IMR-90 (cell line): ENCODE measurements around the gene DNMT1. TPM values are rescaled to one million over a fixed set of nuclear protein-coding genes. Genes with fewer than 3 reads are reported as not detected.
A peak's percentile ranks its signal among the peaks of the same experiment; 100 is the strongest.

ENCODE experiments used
- ATAC-seq: fragments of 200-7000 bp; cut with Tn5 transposase; 2 replicates; pipeline ENCODE4 v1.9.1; 2020; ENCODE audit warnings: low read depth, mild to moderate bottlenecking, moderate library complexity
- BruUV-seq: library from RNA; stranded (reverse); fragments of 400-500 nt; replicated peaks from 2 replicates; lab custom pipeline; 2021; lab: Mats Ljungman, UMichigan
- CTCF ChIA-PET: fragments of 300-600 bp; formaldehyde crosslinking; extraction: SDS; loops from one replicate; lab custom pipeline; 2021; ENCODE audit warnings: antibody characterized with exemption; lab: Yijun Ruan, JAX
- POLR2A ChIA-PET: fragments of 300-600 bp; sonication (Branson Sonifier 250); formaldehyde crosslinking; loops from one replicate; lab custom pipeline; 2022; ENCODE audit warnings: antibody characterized with exemption; ENCODE audit not compliant: unreplicated experiment; lab: Charles Lee
- DNase-seq: peaks from one replicate; pipeline ENCODE4 v3.0.0; 2013
- H2AFZ ChIP-seq: replicated peaks from 2 replicates; pipeline ENCODE3; 2013; ENCODE audit warnings: low read length, mild to moderate bottlenecking; ENCODE audit not compliant: poor library complexity
- H2AK5ac ChIP-seq: 2 replicates; pipeline ENCODE4 v1.6.1; 2013; ENCODE audit warnings: low read depth, low read length, inconsistent platforms
- H2AK9ac ChIP-seq: replicated peaks from 2 replicates; pipeline ENCODE3; 2013; ENCODE audit warnings: mild to moderate bottlenecking, low read depth, low read length, moderate library complexity; ENCODE audit not compliant: poor library complexity
- H2BK120ac ChIP-seq: 2 replicates; pipeline ENCODE4 v1.6.1; 2013; ENCODE audit warnings: low read depth, low read length, inconsistent platforms
- H2BK15ac ChIP-seq: 3 replicates; pipeline ENCODE4 v1.6.1; 2013; ENCODE audit warnings: low read depth, low read length, inconsistent platforms
- H2BK20ac ChIP-seq: 2 replicates; pipeline ENCODE4 v1.6.1; 2013; ENCODE audit warnings: low read depth, mild to moderate bottlenecking, inconsistent platforms, low read length, moderate library complexity
- H2BK5ac ChIP-seq: 2 replicates; pipeline ENCODE4 v1.6.1; 2013; ENCODE audit warnings: mild to moderate bottlenecking, low read depth, low read length, inconsistent platforms; ENCODE audit not compliant: poor library complexity, severe bottlenecking
- H3K14ac ChIP-seq: replicated peaks from 2 replicates; pipeline ENCODE4 v1.6.1; 2013; ENCODE audit warnings: low read depth, low read length, inconsistent platforms
- H3K18ac ChIP-seq: 2 replicates; pipeline ENCODE4 v1.6.1; 2013; ENCODE audit warnings: low read depth, low read length, control low read depth
- H3K23ac ChIP-seq: 2 replicates; pipeline ENCODE4 v1.6.1; 2013; ENCODE audit warnings: low read depth, low read length, inconsistent platforms
- H3K27ac ChIP-seq: 2 replicates; pipeline ENCODE4 v1.5.1; 2013; ENCODE audit warnings: mild to moderate bottlenecking, control low read depth, low read length; ENCODE audit not compliant: insufficient read depth
- H3K27me3 ChIP-seq: 2 replicates; pipeline ENCODE4 v1.6.1; 2013; ENCODE audit warnings: low read length; ENCODE audit not compliant: control insufficient read depth, insufficient read depth
- H3K36me3 ChIP-seq: 2 replicates; pipeline ENCODE4 v1.6.1; 2013; ENCODE audit warnings: low read length, mixed read lengths; ENCODE audit not compliant: control insufficient read depth, insufficient read depth
- H3K4ac ChIP-seq: 2 replicates; pipeline ENCODE4 v1.6.1; 2013; ENCODE audit warnings: low read depth, low read length, inconsistent platforms
- H3K4me1 ChIP-seq: 2 replicates; pipeline ENCODE4 v1.6.1; 2013; ENCODE audit warnings: low read length, mixed read lengths; ENCODE audit not compliant: control insufficient read depth, insufficient read depth
- H3K4me2 ChIP-seq: 2 replicates; pipeline ENCODE4 v1.6.1; 2013; ENCODE audit warnings: low read depth, mild to moderate bottlenecking, control low read depth, low read length, moderate library complexity
- H3K4me3 ChIP-seq: 2 replicates; pipeline ENCODE4 v1.5.1; 2013; ENCODE audit warnings: low read depth, mild to moderate bottlenecking, control low read depth, low read length, moderate library complexity; ENCODE audit not compliant: insufficient read depth
- H3K56ac ChIP-seq: 2 replicates; pipeline ENCODE4 v1.6.1; 2013; ENCODE audit warnings: low read length, inconsistent platforms; ENCODE audit not compliant: insufficient read depth; ENCODE audit errors: extremely low read depth
- H3K79me1 ChIP-seq, 2 experiments: 2 replicates each; pipeline ENCODE4 v1.6.1; 2013; ENCODE audit warnings: low read length in 2 of 2, inconsistent platforms in 1 of 2, low read depth in 1 of 2
- H3K9ac ChIP-seq: 2 replicates; pipeline ENCODE4 v1.6.1; 2013; ENCODE audit warnings: low read depth, low read length, control low read depth
- H3K9me1 ChIP-seq: 2 replicates; pipeline ENCODE4 v1.6.1; 2013; ENCODE audit warnings: low read length, inconsistent platforms; ENCODE audit not compliant: insufficient read depth
- H3K9me3 ChIP-seq: 2 replicates; pipeline ENCODE4 v1.6.1; 2013; ENCODE audit warnings: low read length; ENCODE audit not compliant: control insufficient read depth, insufficient read depth
- H4K20me1 ChIP-seq: 2 replicates; pipeline ENCODE4 v1.6.1; 2013; ENCODE audit warnings: low read length, inconsistent platforms; ENCODE audit not compliant: insufficient read depth
- H4K5ac ChIP-seq: 2 replicates; pipeline ENCODE4 v1.6.1; 2013; ENCODE audit warnings: mild to moderate bottlenecking, low read depth, low read length, control low read depth
- H4K8ac ChIP-seq, 2 experiments: 2 replicates each; pipeline ENCODE4 v1.6.1; 2013; ENCODE audit warnings: low read depth in 2 of 2, low read length in 2 of 2, control low read depth in 1 of 2, inconsistent platforms in 1 of 2
- H4K91ac ChIP-seq: 2 replicates; pipeline ENCODE4 v1.6.1; 2013; ENCODE audit warnings: low read depth, low read length, inconsistent platforms; ENCODE audit not compliant: insufficient read depth
- FOS ChIP-seq: fragments of 150-350 bp; IDR thresholded peaks from 2 replicates; pipeline ENCODE4 v1.6.1; 2016; ENCODE audit warnings: low read depth, low read length
- MAZ ChIP-seq: IDR thresholded peaks from 2 replicates; pipeline ENCODE4 v1.6.1; 2012; ENCODE audit warnings: low read depth, mild to moderate bottlenecking, low read length, improper control_type of control experiment, moderate library complexity, borderline replicate concordance
- MXI1 ChIP-seq: IDR thresholded peaks from 2 replicates; pipeline ENCODE4 v1.6.1; 2012; ENCODE audit warnings: low read depth, mild to moderate bottlenecking, low read length, moderate library complexity, borderline replicate concordance
- POLR2A ChIP-seq: IDR thresholded peaks from 2 replicates; pipeline ENCODE4 v1.6.1; 2012; ENCODE audit warnings: mild to moderate bottlenecking, low read depth, low read length
- RAD21 ChIP-seq: IDR thresholded peaks from 2 replicates; pipeline ENCODE4 v1.6.1; 2012; ENCODE audit warnings: low read length, improper control_type of control experiment
- RFX5 ChIP-seq: IDR thresholded peaks from 2 replicates; pipeline ENCODE4 v1.8.0; 2012; ENCODE audit warnings: low read depth, mild to moderate bottlenecking, low read length, moderate library complexity
- WGBS, 2 experiments: methylation state at CpG; one replicate each; pipeline versions ENCODE4 v1.1.5 to v1.1.7; 2013; ENCODE audit warnings: missing lambda C conversion rate in 2 of 2; ENCODE audit not compliant: insufficient read length in 1 of 2; ENCODE audit errors: extremely low coverage in 2 of 2; 5-methylcytosine and 5-hydroxymethylcytosine counted together
- dilution Hi-C: fragments of 300-500 bp; cut with HindIII; formaldehyde crosslinking; loops from one replicate; pipeline ENCODE4 v1.14.3; 2018; ENCODE audit warnings: low sequenced_read_pairs; ENCODE audit not compliant: unreplicated experiment
- in situ Hi-C: fragments of 300-500 bp; cut with MboI; formaldehyde crosslinking; loops from 3 replicates; pipeline ENCODE4 v1.14.3; 2019; ENCODE audit warnings: low sequenced_read_pairs, inconsistent platforms, mixed read lengths
- intact Hi-C: fragments of 100-400 bp; cut with micrococcal nuclease; formaldehyde crosslinking; loops from 2 replicates; pipeline ENCODE4 v1.10.0; 2022
- polyA plus RNA-seq, 3 experiments: library from polyadenylated mRNA; depleted of rRNA; stranded (reverse); fragments of >200 nt; gene quantifications; 2 replicates each; pipeline ENCODE4 v1.2.3, GENCODE V29; 2012; ENCODE audit warnings: low replicate concordance in 1 of 3
- total RNA-seq: library from RNA; depleted of rRNA; stranded (reverse); fragments of >200 nt; gene quantifications from 2 replicates; pipeline ENCODE4 v1.2.3, GENCODE V29; 2012
- TF ChIP-seq, protein P1 (sequence below): conservative IDR thresholded peaks from 2 replicates; pipeline ENCODE4 v1.5.1; 2012; ENCODE audit warnings: mild to moderate bottlenecking, low read depth, low read length, improper control_type of control experiment

The DNMT1 gene
- total and polyA plus RNA-seq, 2 of the 4 experiments (the other 2 are of a cell fraction) = 26.2 to 83.6 TPM

DNA sequence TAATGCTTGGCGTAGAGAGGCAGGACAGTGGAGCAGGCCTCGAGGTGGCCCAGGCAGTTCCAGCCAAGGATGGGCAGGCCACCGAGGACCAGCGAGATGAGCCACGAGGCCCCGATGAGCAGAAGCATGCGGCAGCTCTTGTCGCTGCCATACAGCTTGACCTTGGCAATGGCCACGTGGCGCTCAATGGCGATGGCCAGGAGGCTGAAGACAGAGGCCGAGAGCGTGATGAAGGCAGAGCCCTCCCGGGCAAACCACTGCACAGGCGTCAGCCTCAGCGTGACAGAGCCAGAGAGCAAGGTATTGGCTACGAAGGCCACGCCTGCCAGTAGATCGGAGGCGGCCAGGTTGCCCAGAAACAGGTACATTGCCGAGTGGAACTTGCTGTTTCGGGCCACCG, 29.6 kb upstream of the DNMT1 start:
- Histone ChIP-seq H3K9ac (no peak overlapping the region), H4K5ac (no peak overlapping the region), H2BK120ac (no peak overlapping the region), H3K9me1 (peaks cover 22% of the 10 kb centered on the region), H3K4me2 (no peak overlapping the region), H3K79me1 (peaks cover 21 to 85% of the 10 kb centered on the region in 2 experiments; a peak in 3 of 4 replicates), H4K8ac (no peak overlapping the region), H3K14ac (no peak overlapping the region), H4K20me1 (peaks cover 25% of the 10 kb centered on the region), H2BK15ac (no peak overlapping the region), H4K91ac (no peak overlapping the region), H2AFZ (no peak overlapping the region), H2AK9ac (no peak overlapping the region), H2BK20ac (no peak overlapping the region), H3K4ac (no peak overlapping the region), H3K36me3 (peaks cover 38% of the 10 kb centered on the region), H3K23ac (no peak overlapping the region), H3K18ac (no peak overlapping the region), H3K4me3 (no peak overlapping the region), H3K4me1 (peaks cover 26% of the 10 kb centered on the region), H2AK5ac (peak overlapping the region; percentile 38; the same call in 1 of the 2 replicates), H3K56ac (no peak overlapping the region), H3K27ac (no peak overlapping the region), H3K9me3 (no peaks in the 10 kb centered on the region), H2BK5ac (no peak overlapping the region), H3K27me3 (no peaks in the 10 kb centered on the region)
- POLR2A ChIA-PET = no interaction called here
- ATAC-seq (no peak), DNase-seq (no peak)
- 94% methylated on average over 14 of the region's 23 CpGs; no CpG with 5 or more reads in 1 of the 2 experiments for WGBS, 2 experiments
- CTCF ChIA-PET = no interaction called here
- intact Hi-C loops = no loop called here
- dilution Hi-C loops = no loop called here
- in situ Hi-C loops = no loop called here
- no TSS peak for BruUV-seq
- no peak for TF ChIP-seq MAZ
- no peak for TF ChIP-seq RFX5
- TF ChIP-seq RAD21 = no peak
- TF ChIP-seq POLR2A = no peak
- TF ChIP-seq, protein P1, sequence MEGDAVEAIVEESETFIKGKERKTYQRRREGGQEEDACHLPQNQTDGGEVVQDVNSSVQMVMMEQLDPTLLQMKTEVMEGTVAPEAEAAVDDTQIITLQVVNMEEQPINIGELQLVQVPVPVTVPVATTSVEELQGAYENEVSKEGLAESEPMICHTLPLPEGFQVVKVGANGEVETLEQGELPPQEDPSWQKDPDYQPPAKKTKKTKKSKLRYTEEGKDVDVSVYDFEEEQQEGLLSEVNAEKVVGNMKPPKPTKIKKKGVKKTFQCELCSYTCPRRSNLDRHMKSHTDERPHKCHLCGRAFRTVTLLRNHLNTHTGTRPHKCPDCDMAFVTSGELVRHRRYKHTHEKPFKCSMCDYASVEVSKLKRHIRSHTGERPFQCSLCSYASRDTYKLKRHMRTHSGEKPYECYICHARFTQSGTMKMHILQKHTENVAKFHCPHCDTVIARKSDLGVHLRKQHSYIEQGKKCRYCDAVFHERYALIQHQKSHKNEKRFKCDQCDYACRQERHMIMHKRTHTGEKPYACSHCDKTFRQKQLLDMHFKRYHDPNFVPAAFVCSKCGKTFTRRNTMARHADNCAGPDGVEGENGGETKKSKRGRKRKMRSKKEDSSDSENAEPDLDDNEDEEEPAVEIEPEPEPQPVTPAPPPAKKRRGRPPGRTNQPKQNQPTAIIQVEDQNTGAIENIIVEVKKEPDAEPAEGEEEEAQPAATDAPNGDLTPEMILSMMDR = no peak
- no peak for TF ChIP-seq FOS
- TF ChIP-seq MXI1 = no peak
